Coronary artery (tissue), 2 donors: ENCODE measurements around the gene RALGPS2.
"Not testable (repeated sequence)": the region's sequence is repeated elsewhere in the genome, so short reads cannot be mapped to it uniquely, and the experiment has no call there.

Experiments used
- DNase-seq: peaks from one replicate; pipeline ENCODE4 v3.0.0-alpha.2; 2017; ENCODE audit warnings: low spot score
- H3K27ac ChIP-seq, 2 donors: fragments of 200-600 bp; sonication (generic); one replicate each; pipeline ENCODE4 v1.5.1; 2016 to 2019
- H3K4me3 ChIP-seq: fragments of 200-600 bp; sonication (generic); 2 replicates; pipeline ENCODE4 v1.5.1; 2016; ENCODE audit warnings: mild to moderate bottlenecking, moderate library complexity
- CTCF ChIP-seq: fragments of 200-600 bp; sonication (generic); IDR thresholded peaks from one replicate; pipeline ENCODE4 v1.5.1; 2019; ENCODE audit warnings: antibody characterized with exemption

Gene RALGPS2

GRCh38 chr1:178945763-178946266 lies 220.8 kb downstream of the RALGPS2 start:
- TF ChIP-seq CTCF: no peak
- no peak overlapping the region for H3K4me3 ChIP-seq
- H3K27ac ChIP-seq: no peak overlapping the region
- DNase-seq: peak; percentile 41

GRCh38 chr1:178946416-178946815 lies 221.4 kb downstream of the RALGPS2 start:
- H3K4me3 ChIP-seq: no peak overlapping the region
- peak; percentile 28 for DNase-seq
- no peak for TF ChIP-seq CTCF

GRCh38 chr1:178946855-178947676 lies 222.0 kb downstream of the RALGPS2 start:
- DNase-seq: peak; percentile 46
- TF ChIP-seq CTCF: no peak
- Histone ChIP-seq H3K4me3 (no peak overlapping the region), H3K27ac (no peak overlapping the region)

More at GRCh38 chr1:178946416-178946815, 221.4 kb downstream of the RALGPS2 start:
- no peak overlapping the region for H3K27ac ChIP-seq

- Histone ChIP-seq H3K4me3 (no peak overlapping the region), H3K27ac (no peak overlapping the region)
- peak; percentile 19 for DNase-seq
- TF ChIP-seq CTCF: no peak
These were observed 222.6 kb downstream of the RALGPS2 start for GRCh38 chr1:178947677-178947981.

GRCh38 chr1:178948676-178949075 lies 223.6 kb downstream of the RALGPS2 start:
- H3K27ac ChIP-seq: no peak overlapping the region
- DNase-seq: no peak
- no peak for TF ChIP-seq CTCF
- H3K4me3 ChIP-seq: no peak overlapping the region

DNA sequence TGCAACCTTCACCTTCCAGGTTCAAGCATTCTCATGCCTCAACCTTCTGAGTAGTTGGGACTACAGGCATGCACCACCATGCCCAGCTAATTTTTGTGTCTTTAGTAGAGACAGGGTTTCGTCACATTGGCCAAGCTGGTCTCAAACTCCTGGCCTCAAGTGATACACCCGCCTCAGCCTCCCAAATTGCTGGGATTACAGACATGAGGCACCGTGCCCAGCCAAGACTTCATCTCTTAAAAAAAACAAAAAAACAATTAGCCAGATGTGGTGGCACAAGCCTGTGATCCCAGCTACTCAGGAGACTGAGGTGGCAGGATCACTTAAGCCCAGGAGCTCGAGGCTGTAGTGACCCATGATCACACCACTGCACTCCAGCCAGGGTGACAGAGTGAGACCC lies 224.8 kb downstream of the RALGPS2 start:
- H3K27ac ChIP-seq, DNase-seq, H3K4me3 ChIP-seq: not testable (repeated sequence)

DNA sequence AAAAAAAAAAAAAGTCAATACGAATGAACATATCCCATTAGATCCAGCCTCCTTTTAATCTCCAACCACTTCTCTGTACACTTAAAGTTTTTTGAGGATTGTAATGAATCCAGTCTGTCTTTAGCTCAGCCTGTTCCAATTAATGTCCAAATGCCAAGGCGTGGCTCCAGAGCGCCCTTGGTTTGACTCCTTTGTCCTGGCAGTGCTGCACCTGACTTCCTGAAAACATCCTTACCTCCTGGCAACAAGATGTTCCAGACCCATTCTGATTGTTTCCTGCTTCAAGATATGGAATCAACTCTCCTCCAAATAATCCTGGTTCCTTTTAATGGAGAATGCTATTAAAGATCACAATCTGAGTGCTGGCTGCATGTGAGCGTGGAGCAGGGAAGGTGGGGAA lies 226.6 kb downstream of the RALGPS2 start:
- TF ChIP-seq CTCF: no peak
- no peak for DNase-seq
- Histone ChIP-seq H3K27ac (no peak overlapping the region), H3K4me3 (no peak overlapping the region)
